Measurements from ENCODE around the gene SMC1B. TPM values are rescaled to one million over a fixed set of nuclear protein-coding genes. Genes with fewer than 3 reads are reported as not detected.

Gene SMC1B
- total and polyA plus RNA-seq, 2 experiments from 2014 or later = 0.10 TPM; not detected in 1

GRCh38 chr22:45435544-45436139, 22.2 kb upstream of the SMC1B start:
- Histone ChIP-seq H3K79me2 (no peaks in the 10 kb centered on the region), H3K9me2 (replicated peaks; ENCODE audit: insufficient read depth) (no peaks in the 10 kb centered on the region), H3K36me3 (replicated peaks; ENCODE audit: insufficient read depth, low read depth) (no peaks in the 10 kb centered on the region), H3K4me2 (peak overlapping the region; percentile 22), H3K27me3 (no peaks in the 10 kb centered on the region), H4K20me1 (ENCODE audit: insufficient read depth, poor library complexity, severe bottlenecking) (no peaks in the 10 kb centered on the region), H3K4me3 (no peak overlapping the region), H3K27ac (peak overlapping the region; percentile 54), H3K4me1 (ENCODE audit: insufficient read depth) (peaks cover 7% of the 10 kb centered on the region), H2AFZ (peak overlapping the region; percentile 20), H3K9me3 (ENCODE audit: low read depth) (no peaks in the 10 kb centered on the region)
- WGBS (ENCODE audit: low lambda C conversion rate, missing lambda C conversion rate) = 13% methylated on average over 20 of the region's 20 CpGs
- DNase-seq (ENCODE audit: low spot score) = peak; percentile 94
- TF ChIP-seq EZH2 (IDR thresholded peaks at IDR 0.05; ENCODE audit: borderline replicate concordance) = no peak
- TF ChIP-seq CTCF (IDR thresholded peaks at IDR 0.05; ENCODE audit: poor library complexity) = peak; percentile 99

GRCh38 chr22:45434981-45435380, 21.6 kb upstream of the SMC1B start:
- Histone ChIP-seq H4K20me1 (ENCODE audit: insufficient read depth, poor library complexity, severe bottlenecking) (no peaks in the 10 kb centered on the region), H3K9me3 (ENCODE audit: low read depth) (no peaks in the 10 kb centered on the region), H3K9me2 (replicated peaks; ENCODE audit: insufficient read depth) (no peaks in the 10 kb centered on the region), H3K4me3 (no peak overlapping the region), H3K36me3 (replicated peaks; ENCODE audit: insufficient read depth, low read depth) (no peaks in the 10 kb centered on the region), H3K27ac (peak overlapping the region; percentile 54), H3K79me2 (no peaks in the 10 kb centered on the region), H3K4me1 (ENCODE audit: insufficient read depth) (peaks cover 7% of the 10 kb centered on the region), H3K4me2 (no peak overlapping the region), H3K27me3 (no peaks in the 10 kb centered on the region), H2AFZ (peak overlapping the region; percentile 20)
- 99% methylated on average over 6 of the region's 6 CpGs for WGBS (ENCODE audit: low lambda C conversion rate, missing lambda C conversion rate)
- TF ChIP-seq EZH2phosphoT487 (IDR thresholded peaks at IDR 0.05; ENCODE audit: low read depth, severe bottlenecking, unreplicated experiment) (no peak), EZH2 (IDR thresholded peaks at IDR 0.05; ENCODE audit: borderline replicate concordance) (no peak), CTCF (IDR thresholded peaks at IDR 0.05; ENCODE audit: poor library complexity) (no peak)
- no peak for DNase-seq (ENCODE audit: low spot score)

- 90% methylated on average over 14 of the region's 19 CpGs for WGBS (ENCODE audit: low lambda C conversion rate, missing lambda C conversion rate)
- Histone ChIP-seq H3K27me3 (no peaks in the 10 kb centered on the region), H4K20me1 (ENCODE audit: insufficient read depth, poor library complexity, severe bottlenecking) (no peaks in the 10 kb centered on the region), H3K4me3 (no peak overlapping the region), H3K9me2 (replicated peaks; ENCODE audit: insufficient read depth) (no peaks in the 10 kb centered on the region), H3K9me3 (ENCODE audit: low read depth) (no peaks in the 10 kb centered on the region), H3K79me2 (no peaks in the 10 kb centered on the region), H3K4me1 (ENCODE audit: insufficient read depth) (peaks cover 6% of the 10 kb centered on the region), H2AFZ (no peak overlapping the region), H3K4me2 (no peak overlapping the region), H3K36me3 (replicated peaks; ENCODE audit: insufficient read depth, low read depth) (no peaks in the 10 kb centered on the region), H3K27ac (no peak overlapping the region)
- no peak for TF ChIP-seq EZH2phosphoT487 (IDR thresholded peaks at IDR 0.05; ENCODE audit: low read depth, severe bottlenecking, unreplicated experiment)
- TF ChIP-seq CTCF (IDR thresholded peaks at IDR 0.05; ENCODE audit: poor library complexity) = no peak
- TF ChIP-seq EZH2 (IDR thresholded peaks at IDR 0.05; ENCODE audit: borderline replicate concordance) = no peak
- no peak for DNase-seq (ENCODE audit: low spot score)
Observed at GRCh38 chr22:45430871-45431270, 17.5 kb upstream of the SMC1B start.

Measured in hepatocyte (in vitro differentiated cells).